ENCODE data around the gene INSRR.

The INSRR gene

GRCh38 chr1:156826630-156827029 is 32.3 kb downstream of the INSRR start:
- DNase-seq = no peak

- no peak for DNase-seq
These were observed 35.6 kb downstream of the INSRR start for GRCh38 chr1:156823210-156823790.

GRCh38 chr1:156822680-156823079 is 36.2 kb downstream of the INSRR start:
- no peak for DNase-seq

GRCh38 chr1:156821801-156822200 is 37.1 kb downstream of the INSRR start:
- DNase-seq = no peak

- peak; percentile 92 for DNase-seq
These were observed 42.2 kb downstream of the INSRR start, which contains the start of gene SH2D2A for GRCh38 chr1:156816561-156817328. SH2D2A (minus strand) TSS chr1:156816848; CDS start chr1:156816708, 140 bp downstream.

- DNase-seq = no peak
These were observed 42.9 kb downstream of the INSRR start for GRCh38 chr1:156815961-156816422.

- no peak for DNase-seq
These were observed 43.5 kb downstream of the INSRR start for GRCh38 chr1:156815307-156815826.

- DNase-seq = no peak
These were observed 44.2 kb downstream of the INSRR start for GRCh38 chr1:156814571-156815260.

- DNase-seq = peak; percentile 60
These were observed 45.0 kb downstream of the INSRR start for GRCh38 chr1:156813750-156814570.

- DNase-seq = no peak
These were observed 45.6 kb downstream of the INSRR start for GRCh38 chr1:156813298-156813697.

GRCh38 chr1:156812293-156812990 is 46.5 kb downstream of the INSRR start:
- DNase-seq = no peak

GRCh38 chr1:156811168-156811567 is 47.7 kb downstream of the INSRR start:
- no peak for DNase-seq

- no peak for DNase-seq
These were observed 49.1 kb downstream of the INSRR start for GRCh38 chr1:156809711-156810366.

GRCh38 chr1:156809281-156809680 is 49.6 kb downstream of the INSRR start:
- no peak for DNase-seq

- DNase-seq = no peak
These were observed 50.5 kb downstream of the INSRR start for GRCh38 chr1:156808186-156809030.

- no peak for DNase-seq
These were observed 51.3 kb downstream of the INSRR start for GRCh38 chr1:156807627-156808026.

GRCh38 chr1:156806512-156807440 is 52.1 kb downstream of the INSRR start:
- no peak for DNase-seq

GRCh38 chr1:156805766-156806511 is 53.0 kb downstream of the INSRR start:
- DNase-seq = no peak
